ENCODE results near the gene HUWE1.

DNA sequence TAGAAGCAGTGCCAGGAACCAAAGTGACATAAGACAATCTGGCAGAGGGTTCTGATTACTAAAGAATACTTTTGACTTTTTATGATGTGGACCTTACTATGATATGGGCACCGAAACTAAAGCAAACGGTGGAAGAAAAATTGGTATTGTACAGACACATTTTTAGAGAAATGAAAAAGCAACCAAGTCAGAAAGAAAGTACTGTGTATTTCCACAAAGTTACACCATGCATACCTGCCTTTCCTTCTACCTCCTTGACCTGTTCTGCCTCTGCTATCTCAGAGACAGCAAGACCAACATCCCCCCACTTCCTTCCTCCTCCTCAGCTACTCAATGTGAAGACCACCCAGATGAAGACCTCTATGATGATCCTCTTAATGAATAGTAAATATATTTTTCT is 88.3 kb downstream of the HUWE1 start:
- TF ChIP-seq RARB (CRISPR knock-in tag; IDR thresholded peaks at IDR 0.05) (no peak), ZFP30 (CRISPR knock-in tag; IDR thresholded peaks at IDR 0.05) (no peak), OSR1 (CRISPR knock-in tag; IDR thresholded peaks at IDR 0.05) (no peak), CSDC2 (CRISPR knock-in tag; IDR thresholded peaks at IDR 0.05) (no peak)
- TF ChIP-seq, protein P1, sequence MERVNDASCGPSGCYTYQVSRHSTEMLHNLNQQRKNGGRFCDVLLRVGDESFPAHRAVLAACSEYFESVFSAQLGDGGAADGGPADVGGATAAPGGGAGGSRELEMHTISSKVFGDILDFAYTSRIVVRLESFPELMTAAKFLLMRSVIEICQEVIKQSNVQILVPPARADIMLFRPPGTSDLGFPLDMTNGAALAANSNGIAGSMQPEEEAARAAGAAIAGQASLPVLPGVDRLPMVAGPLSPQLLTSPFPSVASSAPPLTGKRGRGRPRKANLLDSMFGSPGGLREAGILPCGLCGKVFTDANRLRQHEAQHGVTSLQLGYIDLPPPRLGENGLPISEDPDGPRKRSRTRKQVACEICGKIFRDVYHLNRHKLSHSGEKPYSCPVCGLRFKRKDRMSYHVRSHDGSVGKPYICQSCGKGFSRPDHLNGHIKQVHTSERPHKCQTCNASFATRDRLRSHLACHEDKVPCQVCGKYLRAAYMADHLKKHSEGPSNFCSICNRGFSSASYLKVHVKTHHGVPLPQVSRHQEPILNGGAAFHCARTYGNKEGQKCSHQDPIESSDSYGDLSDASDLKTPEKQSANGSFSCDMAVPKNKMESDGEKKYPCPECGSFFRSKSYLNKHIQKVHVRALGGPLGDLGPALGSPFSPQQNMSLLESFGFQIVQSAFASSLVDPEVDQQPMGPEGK (CRISPR knock-in tag; IDR thresholded peaks at IDR 0.05; ENCODE audit: borderline replicate concordance), result no peak
- TF ChIP-seq, protein P2, sequence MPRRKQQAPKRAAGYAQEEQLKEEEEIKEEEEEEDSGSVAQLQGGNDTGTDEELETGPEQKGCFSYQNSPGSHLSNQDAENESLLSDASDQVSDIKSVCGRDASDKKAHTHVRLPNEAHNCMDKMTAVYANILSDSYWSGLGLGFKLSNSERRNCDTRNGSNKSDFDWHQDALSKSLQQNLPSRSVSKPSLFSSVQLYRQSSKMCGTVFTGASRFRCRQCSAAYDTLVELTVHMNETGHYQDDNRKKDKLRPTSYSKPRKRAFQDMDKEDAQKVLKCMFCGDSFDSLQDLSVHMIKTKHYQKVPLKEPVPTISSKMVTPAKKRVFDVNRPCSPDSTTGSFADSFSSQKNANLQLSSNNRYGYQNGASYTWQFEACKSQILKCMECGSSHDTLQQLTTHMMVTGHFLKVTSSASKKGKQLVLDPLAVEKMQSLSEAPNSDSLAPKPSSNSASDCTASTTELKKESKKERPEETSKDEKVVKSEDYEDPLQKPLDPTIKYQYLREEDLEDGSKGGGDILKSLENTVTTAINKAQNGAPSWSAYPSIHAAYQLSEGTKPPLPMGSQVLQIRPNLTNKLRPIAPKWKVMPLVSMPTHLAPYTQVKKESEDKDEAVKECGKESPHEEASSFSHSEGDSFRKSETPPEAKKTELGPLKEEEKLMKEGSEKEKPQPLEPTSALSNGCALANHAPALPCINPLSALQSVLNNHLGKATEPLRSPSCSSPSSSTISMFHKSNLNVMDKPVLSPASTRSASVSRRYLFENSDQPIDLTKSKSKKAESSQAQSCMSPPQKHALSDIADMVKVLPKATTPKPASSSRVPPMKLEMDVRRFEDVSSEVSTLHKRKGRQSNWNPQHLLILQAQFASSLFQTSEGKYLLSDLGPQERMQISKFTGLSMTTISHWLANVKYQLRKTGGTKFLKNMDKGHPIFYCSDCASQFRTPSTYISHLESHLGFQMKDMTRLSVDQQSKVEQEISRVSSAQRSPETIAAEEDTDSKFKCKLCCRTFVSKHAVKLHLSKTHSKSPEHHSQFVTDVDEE (CRISPR knock-in tag; IDR thresholded peaks at IDR 0.05), result no peak
